Gastroesophageal sphincter (tissue), 4 donors: Measurements from ENCODE around the gene ARHGEF11. TPM values are rescaled to one million over a fixed set of nuclear protein-coding genes. Genes with fewer than 3 reads are reported as not detected.
"Not testable (repeated sequence)": the region's sequence is repeated elsewhere in the genome, so short reads cannot be mapped to it uniquely, and the experiment has no call there.

Source experiments
- ATAC-seq: fragments of 150-250 bp; one replicate; pipeline ENCODE4 v1.9.1; 2016; ENCODE audit warnings: mild to moderate bottlenecking, moderate library complexity
- H3K27ac ChIP-seq, 4 donors: fragments of 200-600 bp; sonication (generic) in 3 of 4; 1 replicate in 3 of 4; 2 replicates in 1 of 4; pipeline ENCODE4 v1.5.1; 2016 to 2019
- H3K27me3 ChIP-seq: fragments of 200-600 bp; sonication (generic); one replicate; pipeline ENCODE4 v1.5.1; 2019
- H3K36me3 ChIP-seq, 2 donors: fragments of 200-600 bp; sonication (generic); one replicate each; pipeline ENCODE4 v1.5.1; 2019; ENCODE audit warnings: control low read depth in 1 of 2
- H3K4me1 ChIP-seq, 3 donors: fragments of 200-600 bp; sonication (generic); 1 replicate in 2 of 3; 2 replicates in 1 of 3; pipeline ENCODE4 v1.5.1; 2016 to 2019; ENCODE audit warnings: control low read depth in 2 of 3
- H3K4me3 ChIP-seq, 2 donors: fragments of 200-600 bp; sonication (generic); one replicate each; pipeline ENCODE4 v1.5.1; 2019; ENCODE audit warnings: mild to moderate bottlenecking in 1 of 2, moderate library complexity in 1 of 2
- H3K9me3 ChIP-seq, 3 donors: fragments of 200-600 bp; sonication (generic); one replicate each; pipeline ENCODE4 v1.5.1; 2017 to 2019; ENCODE audit warnings: control low read depth in 2 of 3
- EP300 ChIP-seq: sonication (generic); formaldehyde crosslinking; IDR thresholded peaks from one replicate; pipeline ENCODE4 v1.6.1; 2017; ENCODE audit warnings: antibody characterized with exemption, mild to moderate bottlenecking
- POLR2A ChIP-seq, 2 donors: fragments of 450-650 bp; IDR thresholded peaks; one replicate each; pipeline ENCODE4 v1.6.1; 2017; ENCODE audit warnings: antibody characterized with exemption in 2 of 2, mild to moderate bottlenecking in 2 of 2, moderate library complexity in 1 of 2
- POLR2AphosphoS5 ChIP-seq: sonication (generic); formaldehyde crosslinking; IDR thresholded peaks from one replicate; pipeline ENCODE4 v1.6.1; 2017; ENCODE audit warnings: antibody characterized with exemption
- WGBS, 2 donors: methylation state at CpG; one replicate each; pipeline ENCODE4 v1.1.5; 2018; ENCODE audit warnings: low coverage in 1 of 2; 5-methylcytosine and 5-hydroxymethylcytosine counted together
- total RNA-seq, 4 donors: library from RNA; depleted of rRNA; stranded (reverse); fragments of >200 nt; gene quantifications; one replicate each; pipeline ENCODE4 v1.1.0, GENCODE V29; 2016
- TF ChIP-seq, protein P1 (sequence below), 4 experiments: fragments of 200-600 bp in 2 of 4; fragments of 450-650 bp in 2 of 4; sonication (generic) in 1 of 4; IDR thresholded peaks; one replicate each; pipeline ENCODE4 v1.5.1; 2017 to 2019; ENCODE audit warnings: antibody characterized with exemption in 4 of 4, mild to moderate bottlenecking in 2 of 4, moderate library complexity in 2 of 4

Gene ARHGEF11
- total RNA-seq, 4 donors from 2014 or later, result 28.5 to 51.7 (median 37.3) TPM

DNA sequence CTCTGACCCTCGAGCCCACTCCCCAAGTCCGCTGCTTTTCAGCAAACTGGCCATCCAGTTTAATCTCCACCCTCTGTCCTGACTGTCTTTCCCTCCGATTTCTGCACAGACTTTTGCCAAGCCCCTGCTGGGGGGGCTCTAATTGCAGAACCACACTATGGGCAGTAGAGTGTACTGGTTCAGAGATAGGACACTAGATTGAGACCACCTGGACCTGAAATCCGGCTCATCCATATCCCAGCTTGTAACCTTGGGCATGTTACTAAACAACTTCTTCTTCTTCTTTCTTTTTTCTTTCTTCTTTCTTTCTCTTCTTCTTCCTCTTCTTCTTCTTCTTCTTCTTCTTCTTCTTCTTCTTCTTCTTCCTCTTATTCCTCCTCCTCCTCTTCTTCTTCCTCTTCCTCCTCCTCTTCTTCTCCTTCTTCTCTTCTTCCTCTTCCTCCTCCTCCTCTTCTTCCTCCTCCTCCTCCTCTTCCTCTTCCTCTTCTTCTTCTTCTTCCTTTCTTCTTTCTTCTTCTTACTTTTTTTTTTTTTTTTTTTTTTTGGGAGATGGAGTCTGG lies 117.4 kb downstream of the ARHGEF11 start:
- ATAC-seq, result no peak
- no peaks in the 10 kb centered on the region for H3K9me3 ChIP-seq
- no peak overlapping the region for H3K27ac ChIP-seq
- H3K4me1 ChIP-seq, result peaks cover 0 to 42% (median 20%) of the 10 kb centered on the region in 3 donors
- TF ChIP-seq, protein P1, sequence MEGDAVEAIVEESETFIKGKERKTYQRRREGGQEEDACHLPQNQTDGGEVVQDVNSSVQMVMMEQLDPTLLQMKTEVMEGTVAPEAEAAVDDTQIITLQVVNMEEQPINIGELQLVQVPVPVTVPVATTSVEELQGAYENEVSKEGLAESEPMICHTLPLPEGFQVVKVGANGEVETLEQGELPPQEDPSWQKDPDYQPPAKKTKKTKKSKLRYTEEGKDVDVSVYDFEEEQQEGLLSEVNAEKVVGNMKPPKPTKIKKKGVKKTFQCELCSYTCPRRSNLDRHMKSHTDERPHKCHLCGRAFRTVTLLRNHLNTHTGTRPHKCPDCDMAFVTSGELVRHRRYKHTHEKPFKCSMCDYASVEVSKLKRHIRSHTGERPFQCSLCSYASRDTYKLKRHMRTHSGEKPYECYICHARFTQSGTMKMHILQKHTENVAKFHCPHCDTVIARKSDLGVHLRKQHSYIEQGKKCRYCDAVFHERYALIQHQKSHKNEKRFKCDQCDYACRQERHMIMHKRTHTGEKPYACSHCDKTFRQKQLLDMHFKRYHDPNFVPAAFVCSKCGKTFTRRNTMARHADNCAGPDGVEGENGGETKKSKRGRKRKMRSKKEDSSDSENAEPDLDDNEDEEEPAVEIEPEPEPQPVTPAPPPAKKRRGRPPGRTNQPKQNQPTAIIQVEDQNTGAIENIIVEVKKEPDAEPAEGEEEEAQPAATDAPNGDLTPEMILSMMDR (IDR thresholded peaks at IDR 0.05), result no peak
- no peak for TF ChIP-seq POLR2A (IDR thresholded peaks at IDR 0.05)
- TF ChIP-seq EP300, result no peak
- no peak for TF ChIP-seq POLR2AphosphoS5
- peaks cover 70% of the 10 kb centered on the region for H3K27me3 ChIP-seq
- H3K36me3 ChIP-seq, result no peaks in the 10 kb centered on the region
- 3 to 7% methylated on average over 4 of the region's 4 CpGs for WGBS, 2 donors
- H3K4me3 ChIP-seq, result peak overlapping the region in 1 of 2 donors; percentile 36

DNA sequence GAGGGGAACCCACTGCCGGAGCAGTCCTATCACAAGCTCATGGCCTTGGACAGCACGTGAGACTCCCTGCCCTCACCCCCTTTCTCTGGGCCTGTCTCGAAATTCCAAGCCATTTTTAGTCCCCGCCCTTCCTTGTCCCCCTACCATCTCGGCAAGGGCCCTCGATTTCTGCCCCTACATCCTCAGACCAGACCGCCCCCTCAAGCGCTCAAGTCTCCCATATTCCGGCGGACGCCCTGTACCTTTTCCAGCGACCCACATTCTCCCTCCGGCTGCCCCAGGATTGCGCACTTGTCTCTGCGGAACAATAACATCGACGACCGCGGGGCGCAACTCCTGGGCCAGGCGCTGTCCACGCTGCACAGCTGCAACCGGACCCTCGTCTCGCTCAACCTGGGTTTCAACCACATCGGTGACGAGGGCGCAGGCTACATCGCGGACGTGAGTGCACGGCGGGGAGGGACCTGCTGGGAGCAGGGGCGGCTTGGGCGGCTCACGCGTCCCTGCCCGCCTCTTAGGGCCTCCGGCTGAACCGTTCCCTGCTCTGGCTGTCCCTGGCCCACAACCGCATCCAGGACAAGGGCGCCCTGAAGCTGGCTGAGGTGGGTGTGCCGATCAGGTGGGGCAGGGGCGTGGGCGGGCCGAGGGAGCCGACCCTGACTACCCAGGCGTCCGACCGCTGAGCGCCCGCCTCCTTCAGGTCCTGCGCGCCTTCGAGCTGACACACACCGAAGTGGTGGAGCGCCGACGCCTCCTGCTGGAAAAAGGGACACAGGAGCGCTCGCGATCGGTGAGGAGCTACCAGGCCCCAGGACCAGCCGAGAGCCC lies 118.1 kb downstream of the ARHGEF11 start:
- Histone ChIP-seq H3K27me3 (peaks cover 77% of the 10 kb centered on the region), H3K9me3 (no peaks in the 10 kb centered on the region), H3K27ac (no peak overlapping the region), H3K4me1 (peaks cover 0 to 45% (median 20%) of the 10 kb centered on the region in 3 donors), H3K4me3 (peak overlapping the region in 1 of 2 donors; percentile 36), H3K36me3 (no peaks in the 10 kb centered on the region)
- TF ChIP-seq POLR2A (IDR thresholded peaks at IDR 0.05), result no peak
- TF ChIP-seq, protein P1 (IDR thresholded peaks at IDR 0.05), result peak in 3 of 4 experiments; percentile 42 to 74 (median 59)
- peak; percentile 67 for ATAC-seq
- 0 to 10% methylated on average over 2 to 15 of the region's 64 CpGs for WGBS, 2 donors

DNA sequence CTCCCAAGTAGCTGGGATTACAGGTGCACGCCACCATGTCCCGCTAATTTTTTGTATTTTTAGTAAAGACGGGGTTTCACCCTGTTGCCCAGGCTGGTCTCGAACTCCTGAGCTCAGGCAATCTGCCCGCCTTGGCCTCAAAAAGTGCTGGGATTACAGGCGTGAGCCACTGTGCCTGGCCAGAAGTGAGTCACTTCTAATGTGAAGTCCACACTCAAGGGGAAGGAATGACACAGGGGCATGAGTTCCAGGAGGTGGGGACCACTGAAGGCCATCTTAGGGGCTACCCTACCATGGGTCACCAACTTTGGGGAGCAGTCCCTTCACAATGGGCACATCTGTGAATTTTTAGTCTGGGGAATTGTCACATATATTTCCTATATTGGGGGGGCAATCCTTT lies 118.8 kb downstream of the ARHGEF11 start:
- WGBS, 2 donors, result no CpG with 5 or more reads among the region's 6 CpGs
- ATAC-seq, H3K36me3 ChIP-seq, H3K4me3 ChIP-seq, H3K9me3 ChIP-seq, H3K27ac ChIP-seq: not testable (repeated sequence)
- Histone ChIP-seq H3K4me1 (peaks cover 0 to 40% (median 20%) of the 10 kb centered on the region in 3 donors), H3K27me3 (peaks cover 85% of the 10 kb centered on the region)

- peaks cover 90% of the 10 kb centered on the region for H3K27me3 ChIP-seq
- no peak overlapping the region for H3K4me3 ChIP-seq
- no peak overlapping the region for H3K27ac ChIP-seq
- H3K4me1 ChIP-seq, result peaks cover 0 to 35% (median 17%) of the 10 kb centered on the region in 3 donors
- no peaks in the 10 kb centered on the region for H3K36me3 ChIP-seq
- H3K9me3 ChIP-seq, result no peaks in the 10 kb centered on the region
- no peak for ATAC-seq
- WGBS, 2 donors, result 38 to 46% methylated on average over 2 to 3 of the region's 3 CpGs
- TF ChIP-seq EP300, result no peak
- no peak for TF ChIP-seq POLR2A (IDR thresholded peaks at IDR 0.05)
- TF ChIP-seq, protein P1 (IDR thresholded peaks at IDR 0.05), result no peak
- no peak for TF ChIP-seq POLR2AphosphoS5
Observed at GRCh38 chr1:156926175-156926574, 119.4 kb downstream of the ARHGEF11 start.

DNA sequence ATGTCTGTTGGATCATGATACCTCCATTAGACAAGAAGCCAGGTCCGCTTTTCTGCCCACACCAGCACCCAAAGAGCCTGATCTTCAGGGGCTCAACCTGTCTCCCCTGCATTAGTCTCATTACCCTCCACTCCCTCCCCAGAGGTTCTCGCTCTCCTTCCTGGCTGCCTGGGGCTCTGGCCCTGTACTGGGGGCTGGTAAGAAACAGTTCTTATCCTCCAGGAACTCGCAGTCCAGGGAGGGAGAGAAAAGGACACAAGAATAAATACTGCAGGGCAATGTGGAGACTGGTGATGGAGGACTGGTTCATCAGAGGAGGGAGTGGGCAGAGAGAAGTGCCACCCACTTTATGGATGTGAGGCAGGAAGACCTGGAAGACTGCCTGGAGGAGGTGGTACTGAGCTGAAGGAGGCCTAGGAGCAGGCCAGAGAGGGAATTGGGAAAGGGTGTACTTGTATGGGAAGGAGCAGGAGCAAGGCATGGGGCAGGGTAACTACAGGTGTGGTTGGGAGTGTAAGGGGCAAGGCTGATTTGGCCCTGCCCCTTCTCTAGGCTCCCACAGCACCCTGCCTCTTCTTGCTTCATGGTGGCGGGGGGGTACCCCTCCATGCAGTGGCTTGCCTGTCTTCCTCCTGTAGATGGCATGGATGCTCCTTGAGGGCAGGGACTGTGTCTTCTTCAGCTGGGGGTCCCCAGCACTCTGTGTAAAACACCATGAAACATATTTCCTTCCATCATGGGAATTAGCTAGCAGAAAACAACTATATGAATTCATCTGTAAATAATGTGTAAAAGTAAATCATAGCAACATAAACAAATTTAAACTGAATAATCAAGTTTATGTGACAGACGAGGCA lies 120.2 kb downstream of the ARHGEF11 start:
- WGBS, 2 donors, result 71 to 88% methylated on average over 2 to 3 of the region's 5 CpGs
- Histone ChIP-seq H3K4me3 (no peak overlapping the region), H3K9me3 (no peaks in the 10 kb centered on the region), H3K4me1 (peaks cover 0 to 36% (median 17%) of the 10 kb centered on the region in 3 donors), H3K36me3 (no peaks in the 10 kb centered on the region), H3K27ac (no peak overlapping the region), H3K27me3 (peaks cover 96% of the 10 kb centered on the region)
- TF ChIP-seq POLR2AphosphoS5, result no peak
- TF ChIP-seq POLR2A (IDR thresholded peaks at IDR 0.05), result no peak
- TF ChIP-seq EP300, result no peak
- TF ChIP-seq, protein P1 (IDR thresholded peaks at IDR 0.05), result no peak
- no peak for ATAC-seq
